ENCODE results near the gene CCDC175. TPM values are rescaled to one million over a fixed set of nuclear protein-coding genes. Genes with fewer than 3 reads are reported as not detected.

Gene CCDC175
- total RNA-seq, 1 donor from 2014 or later: 0.24 TPM

DNA sequence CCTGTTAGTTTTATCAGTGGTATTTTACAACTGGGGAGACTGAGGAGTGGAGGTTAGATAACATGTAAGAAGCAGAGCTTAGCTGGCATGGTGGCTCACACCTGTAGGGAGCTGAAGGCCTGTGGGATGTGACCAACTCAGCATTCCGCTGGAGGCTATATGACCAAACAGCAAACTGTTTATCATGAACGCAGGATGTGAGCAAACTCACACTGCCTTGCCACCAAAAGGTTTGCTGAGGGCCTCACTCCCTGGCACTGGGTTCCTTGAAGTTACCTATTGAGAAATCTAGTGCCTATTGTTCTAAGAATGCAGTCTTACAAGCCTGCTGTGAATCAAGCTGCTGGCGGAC is 68.9 kb downstream of the CCDC175 start:
- H2AFZ ChIP-seq (replicated peaks): no peak overlapping the region
- TF ChIP-seq EZH2 (IDR thresholded peaks at IDR 0.05) (no peak), EZH2phosphoT487 (IDR thresholded peaks at IDR 0.05) (no peak)
- TF ChIP-seq, protein P1, sequence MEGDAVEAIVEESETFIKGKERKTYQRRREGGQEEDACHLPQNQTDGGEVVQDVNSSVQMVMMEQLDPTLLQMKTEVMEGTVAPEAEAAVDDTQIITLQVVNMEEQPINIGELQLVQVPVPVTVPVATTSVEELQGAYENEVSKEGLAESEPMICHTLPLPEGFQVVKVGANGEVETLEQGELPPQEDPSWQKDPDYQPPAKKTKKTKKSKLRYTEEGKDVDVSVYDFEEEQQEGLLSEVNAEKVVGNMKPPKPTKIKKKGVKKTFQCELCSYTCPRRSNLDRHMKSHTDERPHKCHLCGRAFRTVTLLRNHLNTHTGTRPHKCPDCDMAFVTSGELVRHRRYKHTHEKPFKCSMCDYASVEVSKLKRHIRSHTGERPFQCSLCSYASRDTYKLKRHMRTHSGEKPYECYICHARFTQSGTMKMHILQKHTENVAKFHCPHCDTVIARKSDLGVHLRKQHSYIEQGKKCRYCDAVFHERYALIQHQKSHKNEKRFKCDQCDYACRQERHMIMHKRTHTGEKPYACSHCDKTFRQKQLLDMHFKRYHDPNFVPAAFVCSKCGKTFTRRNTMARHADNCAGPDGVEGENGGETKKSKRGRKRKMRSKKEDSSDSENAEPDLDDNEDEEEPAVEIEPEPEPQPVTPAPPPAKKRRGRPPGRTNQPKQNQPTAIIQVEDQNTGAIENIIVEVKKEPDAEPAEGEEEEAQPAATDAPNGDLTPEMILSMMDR (IDR thresholded peaks at IDR 0.05): no peak
- H3K27ac ChIP-seq: no peak overlapping the region
- H3K27me3 Mint-ChIP-seq (ENCODE audit: insufficient read depth, low read depth): peaks cover 6% of the 10 kb centered on the region
- peaks cover 11% of the 10 kb centered on the region for H3K4me1 Mint-ChIP-seq
- H4K20me1 ChIP-seq (ENCODE audit: low read depth): no peaks in the 10 kb centered on the region
- no peak for DNase-seq (ENCODE audit: low spot score)
- H3K27me3 ChIP-seq: no peaks in the 10 kb centered on the region
- H3K9ac ChIP-seq: no peak overlapping the region
- no peaks in the 10 kb centered on the region for H3K79me2 ChIP-seq (ENCODE audit: low read depth)
- no peak overlapping the region for H3K4me3 Mint-ChIP-seq
- H3K36me3 ChIP-seq: peaks cover 8% of the 10 kb centered on the region
- H3K9me3 ChIP-seq (ENCODE audit: low read depth): no peaks in the 10 kb centered on the region
- H3K27ac Mint-ChIP-seq: no peak overlapping the region
- H3K4me2 ChIP-seq: no peak overlapping the region
- H3K4me1 ChIP-seq: peaks cover 12% of the 10 kb centered on the region
- no peak overlapping the region for H3K4me3 ChIP-seq
- H3F3A ChIP-seq (ENCODE audit: low read depth): peaks cover 21% of the 10 kb centered on the region
- peaks cover under 1% of the 10 kb centered on the region for H3K9me3 Mint-ChIP-seq
- H3K36me3 Mint-ChIP-seq: no peaks in the 10 kb centered on the region

DNA sequence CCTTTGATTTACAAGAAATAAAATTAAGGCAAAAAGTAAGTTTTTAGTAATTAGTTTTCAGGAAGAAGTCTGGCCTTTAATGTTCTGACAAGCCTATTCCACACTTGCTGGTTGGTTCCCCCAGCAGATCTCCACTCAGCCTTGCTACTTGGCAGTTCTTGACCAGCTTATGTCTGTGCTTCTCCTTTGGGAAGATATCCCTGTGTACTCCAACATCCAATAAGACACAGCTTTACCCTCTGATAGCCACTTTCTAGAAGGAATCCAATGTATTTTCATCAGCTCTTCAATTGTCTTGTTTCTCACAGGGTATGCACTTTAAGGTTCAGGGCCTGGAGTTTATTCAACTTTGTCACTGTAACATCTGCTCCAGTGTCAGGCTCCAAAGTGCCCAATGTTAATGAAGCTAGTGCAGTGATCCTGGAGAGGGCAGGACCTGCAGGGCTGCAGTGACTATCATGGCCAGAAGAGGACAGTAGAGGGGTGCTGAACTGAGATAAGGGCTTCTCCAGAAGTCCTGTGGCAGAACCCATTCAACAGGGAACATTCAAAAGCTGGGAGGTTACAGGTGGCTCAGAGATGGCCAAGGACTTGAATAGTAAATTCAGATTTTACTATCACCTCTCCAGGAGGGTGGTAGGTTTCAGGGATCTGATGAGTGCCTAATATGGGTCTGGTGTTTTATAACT is 69.4 kb downstream of the CCDC175 start:
- Histone ChIP-seq H3K9me3 (ENCODE audit: low read depth) (no peaks in the 10 kb centered on the region), H3K27ac (no peak overlapping the region), H3F3A (ENCODE audit: low read depth) (peaks cover 16% of the 10 kb centered on the region), H3K4me2 (no peak overlapping the region), H2AFZ (replicated peaks) (no peak overlapping the region), H3K9ac (no peak overlapping the region), H3K27me3 (no peaks in the 10 kb centered on the region), H4K20me1 (ENCODE audit: low read depth) (no peaks in the 10 kb centered on the region), H3K4me1 (peaks cover 8% of the 10 kb centered on the region), H3K79me2 (ENCODE audit: low read depth) (no peaks in the 10 kb centered on the region), H3K36me3 (peaks cover 8% of the 10 kb centered on the region), H3K4me3 (no peak overlapping the region)
- DNase-seq (ENCODE audit: low spot score): peak; percentile 79
- H3K4me3 Mint-ChIP-seq: no peak overlapping the region
- no peaks in the 10 kb centered on the region for H3K9me3 Mint-ChIP-seq
- H3K36me3 Mint-ChIP-seq: no peaks in the 10 kb centered on the region
- no peak overlapping the region for H3K27ac Mint-ChIP-seq
- peaks cover 6% of the 10 kb centered on the region for H3K27me3 Mint-ChIP-seq (ENCODE audit: insufficient read depth, low read depth)
- H3K4me1 Mint-ChIP-seq: peaks cover 8% of the 10 kb centered on the region
- TF ChIP-seq, protein P1 (IDR thresholded peaks at IDR 0.05): peak; percentile 95
- no peak for TF ChIP-seq EZH2 (IDR thresholded peaks at IDR 0.05)

DNA sequence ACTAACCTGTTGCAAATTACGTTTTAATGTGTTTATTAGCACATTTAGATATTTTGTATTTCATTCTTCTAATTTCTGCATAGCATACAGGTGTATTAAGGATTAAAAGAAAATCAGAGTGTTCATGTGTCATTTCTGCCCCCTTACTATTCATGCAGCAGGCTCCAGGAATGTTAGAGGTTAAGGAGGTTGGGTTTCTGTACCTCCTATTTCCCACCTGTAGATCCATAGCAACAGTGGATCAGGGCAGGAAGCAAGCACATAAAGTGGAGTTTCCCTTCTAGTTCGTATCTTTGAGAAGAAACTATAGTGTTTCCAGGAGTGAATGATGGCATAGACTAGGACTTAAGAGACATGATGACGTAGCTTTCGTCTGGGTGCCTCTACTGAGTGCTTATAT is 73.4 kb downstream of the CCDC175 start:
- no peak for DNase-seq (ENCODE audit: low spot score)
- H4K20me1 ChIP-seq (ENCODE audit: low read depth): peaks cover 3% of the 10 kb centered on the region
- no peaks in the 10 kb centered on the region for H3K4me1 Mint-ChIP-seq
- no peak overlapping the region for H3K27ac Mint-ChIP-seq
- peaks cover 16% of the 10 kb centered on the region for H3K36me3 ChIP-seq
- no peak overlapping the region for H3K9ac ChIP-seq
- H3K4me1 ChIP-seq: no peaks in the 10 kb centered on the region
- no peak overlapping the region for H2AFZ ChIP-seq (replicated peaks)
- H3K4me3 ChIP-seq: no peak overlapping the region
- peaks cover 11% of the 10 kb centered on the region for H3F3A ChIP-seq (ENCODE audit: low read depth)
- H3K4me2 ChIP-seq: no peak overlapping the region
- no peak overlapping the region for H3K27ac ChIP-seq
- H3K9me3 ChIP-seq (ENCODE audit: low read depth): no peaks in the 10 kb centered on the region
- peaks cover 1% of the 10 kb centered on the region for H3K36me3 Mint-ChIP-seq
- H3K27me3 ChIP-seq: no peaks in the 10 kb centered on the region
- no peak overlapping the region for H3K4me3 Mint-ChIP-seq
- no peak for TF ChIP-seq EZH2phosphoT487 (IDR thresholded peaks at IDR 0.05)
- no peaks in the 10 kb centered on the region for H3K79me2 ChIP-seq (ENCODE audit: low read depth)
- H3K27me3 Mint-ChIP-seq (ENCODE audit: insufficient read depth, low read depth): peaks cover 3% of the 10 kb centered on the region
- no peaks in the 10 kb centered on the region for H3K9me3 Mint-ChIP-seq

DNA sequence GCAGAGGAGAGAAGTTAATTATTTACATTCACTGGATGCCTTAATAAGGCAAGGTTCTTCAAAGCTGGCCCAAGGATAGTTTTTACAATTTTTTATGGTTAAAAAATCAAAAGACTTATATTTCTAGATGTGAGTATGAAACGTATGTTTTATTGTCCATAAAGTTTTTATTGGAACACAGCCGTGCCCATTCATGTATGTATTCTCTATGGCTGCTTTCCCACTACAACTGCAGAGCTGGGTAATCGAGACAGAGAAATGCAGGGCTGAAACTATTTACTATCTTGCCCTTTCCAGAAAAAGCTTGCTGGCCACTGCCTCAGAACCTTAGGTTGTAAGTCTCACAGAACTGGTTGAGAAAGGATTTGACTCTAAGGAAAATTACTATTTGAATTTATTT is 75.9 kb downstream of the CCDC175 start:
- Histone ChIP-seq H3K4me3 (no peak overlapping the region), H3K4me1 (no peaks in the 10 kb centered on the region), H3F3A (ENCODE audit: low read depth) (no peaks in the 10 kb centered on the region), H2AFZ (replicated peaks) (no peak overlapping the region), H3K27me3 (no peaks in the 10 kb centered on the region), H3K36me3 (peaks cover 23% of the 10 kb centered on the region), H3K4me2 (no peak overlapping the region), H3K27ac (no peak overlapping the region), H3K9me3 (ENCODE audit: low read depth) (no peaks in the 10 kb centered on the region), H3K9ac (no peak overlapping the region), H3K79me2 (ENCODE audit: low read depth) (no peaks in the 10 kb centered on the region), H4K20me1 (ENCODE audit: low read depth) (peaks cover 3% of the 10 kb centered on the region)
- Mint-ChIP-seq H3K27ac (no peak overlapping the region), H3K36me3 (peaks cover 3% of the 10 kb centered on the region), H3K4me1 (no peaks in the 10 kb centered on the region), H3K27me3 (ENCODE audit: insufficient read depth, low read depth) (no peaks in the 10 kb centered on the region), H3K9me3 (no peaks in the 10 kb centered on the region), H3K4me3 (no peak overlapping the region)
- TF ChIP-seq, protein P1 (IDR thresholded peaks at IDR 0.05): no peak
- TF ChIP-seq EZH2 (IDR thresholded peaks at IDR 0.05) (no peak), EZH2phosphoT487 (IDR thresholded peaks at IDR 0.05) (no peak)
- DNase-seq (ENCODE audit: low spot score): no peak

Measured in neural progenitor cell (in vitro differentiated cells).